Measurements from ENCODE around the gene RTN4RL1. TPM values are rescaled to one million over a fixed set of nuclear protein-coding genes. Genes with fewer than 3 reads are reported as not detected.

The RTN4RL1 gene
- total and polyA plus RNA-seq, 2 donors, result 1.3 to 4.5 TPM

GRCh38 chr17:2055292-2056205 lies 30.4 kb upstream of the RTN4RL1 start:
- Histone ChIP-seq H3K4me1 (ENCODE audit: insufficient read depth) (peaks cover 2% of the 10 kb centered on the region), H3K36me3 (ENCODE audit: insufficient read depth) (no peaks in the 10 kb centered on the region)

DNA sequence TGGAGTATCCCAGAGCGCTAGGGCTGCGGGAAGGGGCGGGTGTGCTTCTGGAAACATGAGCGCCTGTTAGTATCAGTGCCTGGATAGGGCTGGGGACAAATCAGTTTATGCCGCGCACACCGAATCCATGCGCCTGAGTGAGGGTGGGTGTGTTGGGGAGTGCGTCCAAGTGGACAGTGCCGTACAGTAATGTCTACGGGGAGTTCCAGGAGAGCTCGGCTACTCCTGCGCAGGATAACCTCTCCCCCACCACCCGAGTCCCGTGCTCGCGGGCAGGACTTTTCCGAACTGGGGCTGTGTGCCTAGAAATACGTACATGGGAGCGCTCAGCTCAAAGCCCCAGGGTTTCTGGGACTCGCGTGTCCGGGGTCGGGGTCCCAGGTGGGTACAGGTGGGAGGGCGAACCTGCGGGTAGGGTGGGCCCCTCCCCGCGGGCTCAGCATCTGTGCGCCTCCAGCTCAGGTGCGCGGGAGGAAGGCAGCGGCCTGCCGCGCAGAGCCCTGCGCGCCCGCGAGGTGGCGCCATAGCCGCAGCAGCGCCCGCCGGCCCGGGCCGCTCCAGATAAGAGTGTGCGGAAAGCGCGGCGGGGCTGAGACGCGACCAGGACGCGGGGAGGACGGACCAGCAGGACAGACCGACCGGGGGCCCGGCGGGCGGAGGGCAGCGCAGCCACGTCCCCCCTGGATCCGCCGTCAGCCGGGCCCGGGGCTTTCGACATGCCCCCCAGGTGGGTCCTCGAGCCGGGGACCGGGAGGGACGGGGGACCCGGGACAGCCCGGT lies 29.6 kb upstream of the RTN4RL1 start, which contains the start of gene HIC1:
Gene HIC1, plus strand, starts transcription at position 592 of the 780 bp plus-strand sequence. CDS start 1,588 bp downstream, outside the sequence.
- Histone ChIP-seq H3K4me1 (ENCODE audit: insufficient read depth) (peaks cover 2% of the 10 kb centered on the region), H3K4me3 (ENCODE audit: low read depth, low read length) (peak within 1 kb of the TSS; percentile 54), H3K27ac (ENCODE audit: low read depth) (peak within 1 kb of the TSS; percentile 83), H3K36me3 (ENCODE audit: insufficient read depth) (no peaks in the 10 kb centered on the region)
- 1% methylated on average over 72 of the region's 72 CpGs for WGBS
- DNase-seq (ENCODE audit: extremely low spot score), result no peak

More at GRCh38 chr17:2055292-2056205, 30.4 kb upstream of the RTN4RL1 start:
- DNase-seq (ENCODE audit: extremely low spot score), result no peak
- peak overlapping the region; percentile 54 for H3K4me3 ChIP-seq (ENCODE audit: low read depth, low read length)
- 3% methylated on average over 112 of the region's 113 CpGs for WGBS
- peak overlapping the region; percentile 83 for H3K27ac ChIP-seq (ENCODE audit: low read depth)

DNA sequence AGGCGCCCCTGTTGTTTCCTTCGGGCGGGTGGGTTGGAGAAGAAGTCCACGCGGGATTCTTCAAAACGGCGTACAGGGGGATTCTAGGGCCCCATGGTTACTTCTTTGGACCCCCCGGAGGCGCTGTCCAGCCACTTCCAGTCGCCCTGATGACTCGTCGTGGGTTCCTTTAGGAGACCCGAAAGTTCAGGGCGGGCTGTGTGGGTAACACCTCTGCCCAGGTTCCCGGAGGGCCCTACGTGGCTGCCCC lies 29.1 kb upstream of the RTN4RL1 start:
- Histone ChIP-seq H3K4me1 (ENCODE audit: insufficient read depth) (peaks cover 3% of the 10 kb centered on the region), H3K27ac (ENCODE audit: low read depth) (peak overlapping the region; percentile 59)

GRCh38 chr17:2053380-2054261 lies 28.5 kb upstream of the RTN4RL1 start:
- Histone ChIP-seq H3K4me3 (ENCODE audit: low read depth, low read length) (peak overlapping the region; percentile 46), H3K4me1 (ENCODE audit: insufficient read depth) (peaks cover 4% of the 10 kb centered on the region), H3K27ac (ENCODE audit: low read depth) (peak overlapping the region; percentile 59), H3K36me3 (ENCODE audit: insufficient read depth) (no peaks in the 10 kb centered on the region)
- 7% methylated on average over 84 of the region's 84 CpGs for WGBS
- DNase-seq (ENCODE audit: extremely low spot score), result no peak

More for the DNA sequence above, 29.1 kb upstream of the RTN4RL1 start:
- Histone ChIP-seq H3K36me3 (ENCODE audit: insufficient read depth) (no peaks in the 10 kb centered on the region), H3K4me3 (ENCODE audit: low read depth, low read length) (peak overlapping the region; percentile 46)
- no peak for DNase-seq (ENCODE audit: extremely low spot score)
- WGBS, result 4% methylated on average over 16 of the region's 16 CpGs

DNA sequence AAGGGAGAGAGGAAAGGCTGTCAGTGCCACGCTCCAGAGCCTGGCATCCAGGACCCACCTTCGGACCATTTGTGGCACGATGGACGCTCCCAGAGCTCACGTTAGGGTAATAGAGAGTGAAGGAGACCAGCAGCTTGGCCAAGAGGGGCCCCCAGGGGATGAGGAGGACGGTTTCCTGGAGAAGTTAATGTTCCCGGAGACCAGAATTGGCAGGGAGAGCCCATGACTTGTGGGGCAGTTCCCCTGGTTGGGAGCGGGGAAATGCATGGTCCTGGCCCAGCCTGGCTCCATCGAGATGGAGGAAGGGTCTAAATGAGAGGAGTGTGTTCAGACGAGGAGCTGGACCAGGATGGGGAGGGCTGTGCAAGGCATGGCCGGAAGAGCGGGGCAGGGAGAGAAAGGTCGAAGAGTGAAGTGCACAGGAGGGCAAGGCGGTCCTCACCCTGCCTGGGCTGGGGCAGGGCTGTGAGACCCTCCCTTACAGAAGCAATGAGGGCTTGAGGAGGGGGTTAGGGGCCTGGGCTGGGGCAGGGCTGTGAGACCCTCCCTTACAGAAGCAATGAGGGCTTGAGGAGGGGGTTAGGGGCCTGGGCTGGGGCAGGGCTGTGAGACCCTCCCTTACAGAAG lies 26.9 kb upstream of the RTN4RL1 start:
- peaks cover 4% of the 10 kb centered on the region for H3K4me1 ChIP-seq (ENCODE audit: insufficient read depth)
- 73% methylated on average over 14 of the region's 14 CpGs for WGBS
- no peaks in the 10 kb centered on the region for H3K36me3 ChIP-seq (ENCODE audit: insufficient read depth)
- no peak overlapping the region for H3K27ac ChIP-seq (ENCODE audit: low read depth)
- no peak overlapping the region for H3K4me3 ChIP-seq (ENCODE audit: low read depth, low read length)
- no peak for DNase-seq (ENCODE audit: extremely low spot score)

- Histone ChIP-seq H3K27ac (ENCODE audit: low read depth) (no peak overlapping the region), H3K4me3 (ENCODE audit: low read depth, low read length) (peak overlapping the region; percentile 58), H3K36me3 (ENCODE audit: insufficient read depth) (no peaks in the 10 kb centered on the region), H3K4me1 (ENCODE audit: insufficient read depth) (peaks cover 2% of the 10 kb centered on the region)
- no peak for DNase-seq (ENCODE audit: extremely low spot score)
- 15% methylated on average over 81 of the region's 81 CpGs for WGBS
Observed at GRCh38 chr17:2051061-2051932, 26.2 kb upstream of the RTN4RL1 start.

GRCh38 chr17:2050300-2051060 lies 25.3 kb upstream of the RTN4RL1 start:
- H3K27ac ChIP-seq (ENCODE audit: low read depth), result no peak overlapping the region
- DNase-seq (ENCODE audit: extremely low spot score), result no peak
- H3K4me3 ChIP-seq (ENCODE audit: low read depth, low read length), result peak overlapping the region; percentile 58
- no peaks in the 10 kb centered on the region for H3K36me3 ChIP-seq (ENCODE audit: insufficient read depth)
- under 1% methylated on average over 87 of the region's 88 CpGs for WGBS
- peaks cover 2% of the 10 kb centered on the region for H3K4me1 ChIP-seq (ENCODE audit: insufficient read depth)

- Histone ChIP-seq H3K4me1 (ENCODE audit: insufficient read depth) (peaks cover 2% of the 10 kb centered on the region), H3K27ac (ENCODE audit: low read depth) (no peak overlapping the region), H3K36me3 (ENCODE audit: insufficient read depth) (no peaks in the 10 kb centered on the region), H3K4me3 (ENCODE audit: low read depth, low read length) (peak overlapping the region; percentile 58)
- WGBS, result 1% methylated on average over 104 of the region's 104 CpGs
- no peak for DNase-seq (ENCODE audit: extremely low spot score)
Observed at GRCh38 chr17:2049333-2050299, 24.5 kb upstream of the RTN4RL1 start.

GRCh38 chr17:2048805-2049204 lies 23.7 kb upstream of the RTN4RL1 start:
- no peak for DNase-seq (ENCODE audit: extremely low spot score)

GRCh38 chr17:2047590-2047989 lies 22.5 kb upstream of the RTN4RL1 start:
- 86% methylated on average over 6 of the region's 6 CpGs for WGBS
- H3K4me3 ChIP-seq (ENCODE audit: low read depth, low read length), result no peak overlapping the region
- H3K27ac ChIP-seq (ENCODE audit: low read depth), result no peak overlapping the region
- DNase-seq (ENCODE audit: extremely low spot score), result no peak
- H3K4me1 ChIP-seq (ENCODE audit: insufficient read depth), result peaks cover 2% of the 10 kb centered on the region
- no peaks in the 10 kb centered on the region for H3K36me3 ChIP-seq (ENCODE audit: insufficient read depth)

More at GRCh38 chr17:2048805-2049204, 23.7 kb upstream of the RTN4RL1 start:
- no peaks in the 10 kb centered on the region for H3K36me3 ChIP-seq (ENCODE audit: insufficient read depth)
- 20% methylated on average over 9 of the region's 9 CpGs for WGBS
- H3K27ac ChIP-seq (ENCODE audit: low read depth), result no peak overlapping the region
- H3K4me1 ChIP-seq (ENCODE audit: insufficient read depth), result peaks cover 2% of the 10 kb centered on the region
- no peak overlapping the region for H3K4me3 ChIP-seq (ENCODE audit: low read depth, low read length)
